HTERT RPE-1 (cell line): Measurements from ENCODE around the gene C5.

Experiments
- in situ Hi-C: fragments of 300-500 bp; cut with MboI; formaldehyde crosslinking; loops from 4 replicates; pipeline ENCODE4 v1.14.3; 2020; ENCODE audit warnings: low sequenced_read_pairs

Gene C5

DNA sequence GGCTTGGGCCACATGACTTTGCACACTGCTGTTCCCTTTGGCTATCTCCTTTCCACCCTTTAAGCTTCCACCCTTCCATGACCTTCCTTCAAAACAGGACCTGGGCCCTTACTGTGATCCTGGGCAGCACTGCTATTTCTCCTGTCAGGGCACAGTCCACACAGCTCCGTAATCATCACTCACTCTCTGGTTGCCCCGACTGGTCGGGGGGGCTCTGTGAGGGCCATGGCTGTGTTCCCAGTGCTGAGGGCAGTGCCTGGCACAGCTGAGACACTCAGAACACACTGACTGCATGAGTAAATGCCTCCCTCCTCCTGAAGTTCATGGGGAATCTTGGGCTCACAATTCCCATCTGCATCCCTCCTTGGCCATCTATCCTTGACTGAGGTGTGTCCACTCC, 135.7 kb downstream of the C5 start:
- in situ Hi-C loops = no loop called here

DNA sequence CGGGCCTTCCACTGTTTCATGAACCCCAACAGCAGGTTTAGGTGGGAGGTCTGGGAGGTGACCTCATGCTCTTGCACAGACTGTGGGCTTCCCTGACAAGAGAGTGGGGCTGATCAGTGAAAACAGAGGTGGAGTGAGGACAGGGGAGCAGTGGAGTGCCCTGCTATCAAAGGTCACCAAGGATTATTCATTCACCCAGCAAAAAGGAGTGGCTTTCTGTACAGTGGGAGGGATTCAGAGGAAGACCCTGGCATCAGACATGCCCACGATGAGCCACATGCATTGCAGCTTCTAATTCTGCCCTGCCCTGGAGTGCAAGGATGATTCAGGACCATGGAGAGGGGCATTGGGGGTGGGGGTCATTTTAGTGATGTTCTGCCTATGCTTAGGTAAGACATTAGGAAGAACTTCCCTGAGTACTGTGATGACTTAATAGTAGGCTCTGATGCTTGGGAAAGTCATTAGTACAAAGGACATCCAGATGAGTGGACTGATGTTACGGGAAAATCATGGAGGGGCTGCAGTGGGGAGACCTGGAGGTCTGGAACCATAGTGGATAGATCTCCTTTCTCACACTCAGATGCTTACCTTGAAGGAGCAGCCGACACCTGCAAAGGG, 136.3 kb downstream of the C5 start:
- in situ Hi-C loops = no loop called here

GRCh38 chr9:120912958-120913646, 137.0 kb downstream of the C5 start:
- in situ Hi-C loops = no loop called here

- in situ Hi-C loops = no loop called here
Measured at GRCh38 chr9:120911295-120911837, 138.7 kb downstream of the C5 start.

- in situ Hi-C loops = no loop called here
Measured at GRCh38 chr9:120910643-120911042, 139.4 kb downstream of the C5 start.

- in situ Hi-C loops = no loop called here
Measured at GRCh38 chr9:120909904-120910303, 140.2 kb downstream of the C5 start.

DNA sequence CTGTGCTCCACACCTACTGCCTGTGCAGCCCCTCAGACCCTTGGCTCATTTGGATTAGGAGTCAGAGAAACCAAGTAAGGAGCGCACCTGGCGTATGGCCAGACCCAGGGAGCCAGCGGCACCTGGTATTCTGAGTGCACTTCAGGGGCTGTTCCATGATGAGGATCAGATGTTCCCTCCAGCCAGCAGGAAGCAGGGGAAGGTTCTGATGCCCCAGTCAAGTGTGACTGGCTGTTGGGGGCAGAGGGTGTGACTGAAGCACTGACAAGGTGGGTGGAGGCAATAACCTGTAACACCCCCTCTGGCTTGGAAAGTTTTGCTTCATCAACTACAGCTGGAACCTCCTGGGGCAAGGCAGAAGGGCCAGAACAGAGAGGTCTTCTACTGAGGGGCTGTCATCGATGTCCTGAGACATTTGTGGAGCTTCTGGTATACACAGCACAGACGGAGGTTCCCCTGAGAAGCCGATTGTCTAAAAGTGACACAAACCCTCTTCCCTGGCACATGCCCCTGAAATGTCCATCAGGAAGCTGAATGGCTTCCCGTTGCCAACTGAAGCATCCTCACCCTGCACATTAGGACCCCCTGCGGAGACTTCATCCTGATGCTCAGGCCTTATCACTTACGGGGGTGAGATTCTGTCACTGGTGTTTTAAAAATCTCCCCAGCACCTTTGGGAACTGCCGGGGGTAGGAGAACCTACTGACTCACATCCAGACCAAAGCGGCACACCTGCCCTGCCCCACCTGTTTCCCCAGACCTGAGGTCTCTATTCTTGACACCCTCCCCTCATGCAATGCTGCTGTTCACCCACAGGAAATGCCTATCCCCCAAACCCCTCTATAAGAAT, 144.5 kb downstream of the C5 start:
- in situ Hi-C loops = no loop called here

GRCh38 chr9:120904978-120905301, 145.1 kb downstream of the C5 start:
- in situ Hi-C loops = no loop called here

- in situ Hi-C loops = no loop called here
Measured at GRCh38 chr9:120904061-120904977, 145.8 kb downstream of the C5 start.

GRCh38 chr9:120902569-120903535, 147.2 kb downstream of the C5 start:
- in situ Hi-C loops = no loop called here
